HAP-1 (cell line): Measurements from ENCODE around the gene CDON.

Experiments
- DNase-seq, 2 experiments: peaks; one replicate each; pipeline ENCODE4 v3.0.0-alpha.2; 2016 to 2020; ENCODE audit warnings: low spot score in 2 of 2
- H3K27me3 ChIP-seq: fragments of 250-450 bp; sonication (Bioruptor Pico); 2 replicates; pipeline ENCODE4 v1.5.1; 2020; ENCODE audit warnings: low read depth, mild to moderate bottlenecking, moderate library complexity
- H3K36me3 ChIP-seq: fragments of 250-450 bp; sonication (Bioruptor Pico); replicated peaks from 2 replicates; pipeline ENCODE4 v1.5.1; 2020; ENCODE audit warnings: mild to moderate bottlenecking
- H3K4me1 ChIP-seq: fragments of 250-450 bp; sonication (Bioruptor Pico); 2 replicates; pipeline ENCODE4 v1.5.1; 2020; ENCODE audit warnings: mild to moderate bottlenecking
- H3K4me3 ChIP-seq: fragments of 250-450 bp; sonication (Bioruptor Pico); 2 replicates; pipeline ENCODE4 v1.5.1; 2020; ENCODE audit warnings: mild to moderate bottlenecking, moderate library complexity
- H3K9me3 ChIP-seq: fragments of 250-450 bp; sonication (Bioruptor Pico); 2 replicates; pipeline ENCODE4 v1.5.1; 2020; ENCODE audit warnings: mild to moderate bottlenecking, moderate library complexity
- in situ Hi-C: fragments of 300-500 bp; cut with MboI; formaldehyde crosslinking; loops from 3 replicates; pipeline ENCODE4 v1.14.3; 2020; ENCODE audit warnings: low sequenced_read_pairs, inconsistent platforms, mixed read lengths

Gene CDON

DNA sequence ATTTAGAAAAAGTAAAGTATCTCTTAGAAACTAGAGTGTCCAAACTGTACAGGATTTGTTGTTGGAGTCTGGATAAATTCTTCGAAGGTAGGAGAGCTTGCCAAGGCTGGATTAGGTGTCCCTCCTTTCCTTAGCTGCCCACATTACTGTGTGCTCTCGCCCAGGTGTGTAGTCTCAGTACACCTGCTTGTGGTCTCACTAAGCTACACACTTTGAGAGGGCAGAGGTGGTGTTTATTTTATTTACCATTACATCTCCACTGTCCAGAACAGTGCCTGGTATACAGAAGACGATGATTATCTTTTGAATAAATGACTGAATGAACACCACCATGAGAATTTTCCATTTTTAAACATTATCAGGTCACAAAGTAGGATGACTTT lies 80.3 kb downstream of the CDON start:
- no peaks in the 10 kb centered on the region for H3K27me3 ChIP-seq
- no peaks in the 10 kb centered on the region for H3K36me3 ChIP-seq
- no peak overlapping the region for H3K4me3 ChIP-seq
- peaks cover 32% of the 10 kb centered on the region for H3K4me1 ChIP-seq
- DNase-seq: no peak
- in situ Hi-C loops: no loop called here
- H3K9me3 ChIP-seq: no peaks in the 10 kb centered on the region

DNA sequence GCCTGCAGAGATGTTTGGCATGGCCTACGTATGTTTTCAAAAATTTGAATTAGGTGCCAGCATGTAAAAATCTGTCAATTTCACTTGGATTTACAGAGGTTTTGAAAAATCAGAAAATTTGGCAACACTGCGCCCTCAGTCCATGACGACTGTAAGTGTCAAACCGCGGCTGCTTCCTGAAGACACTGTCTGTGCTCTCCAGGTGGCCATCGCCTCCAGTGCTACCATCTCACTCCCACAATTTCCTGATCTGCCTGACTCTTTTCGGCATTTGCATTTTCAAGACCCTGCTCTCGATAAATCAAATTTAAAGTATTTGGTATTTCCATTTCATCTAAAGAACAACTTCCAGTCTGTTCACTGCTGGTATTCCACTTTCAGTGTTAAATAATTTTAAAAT lies 82.2 kb downstream of the CDON start:
- in situ Hi-C loops: no loop called here
- H3K4me3 ChIP-seq: no peak overlapping the region
- H3K36me3 ChIP-seq: no peaks in the 10 kb centered on the region
- no peak for DNase-seq
- H3K4me1 ChIP-seq: peaks cover 37% of the 10 kb centered on the region
- H3K27me3 ChIP-seq: no peaks in the 10 kb centered on the region
- H3K9me3 ChIP-seq: no peaks in the 10 kb centered on the region

GRCh38 chr11:125979511-125979910 lies 83.2 kb downstream of the CDON start:
- peak in 1 of 2 experiments; percentile 93 for DNase-seq
- H3K4me1 ChIP-seq: peaks cover 37% of the 10 kb centered on the region
- in situ Hi-C loops: no loop called here
- H3K4me3 ChIP-seq: no peak overlapping the region
- no peaks in the 10 kb centered on the region for H3K27me3 ChIP-seq
- no peaks in the 10 kb centered on the region for H3K9me3 ChIP-seq
- H3K36me3 ChIP-seq: no peaks in the 10 kb centered on the region

DNA sequence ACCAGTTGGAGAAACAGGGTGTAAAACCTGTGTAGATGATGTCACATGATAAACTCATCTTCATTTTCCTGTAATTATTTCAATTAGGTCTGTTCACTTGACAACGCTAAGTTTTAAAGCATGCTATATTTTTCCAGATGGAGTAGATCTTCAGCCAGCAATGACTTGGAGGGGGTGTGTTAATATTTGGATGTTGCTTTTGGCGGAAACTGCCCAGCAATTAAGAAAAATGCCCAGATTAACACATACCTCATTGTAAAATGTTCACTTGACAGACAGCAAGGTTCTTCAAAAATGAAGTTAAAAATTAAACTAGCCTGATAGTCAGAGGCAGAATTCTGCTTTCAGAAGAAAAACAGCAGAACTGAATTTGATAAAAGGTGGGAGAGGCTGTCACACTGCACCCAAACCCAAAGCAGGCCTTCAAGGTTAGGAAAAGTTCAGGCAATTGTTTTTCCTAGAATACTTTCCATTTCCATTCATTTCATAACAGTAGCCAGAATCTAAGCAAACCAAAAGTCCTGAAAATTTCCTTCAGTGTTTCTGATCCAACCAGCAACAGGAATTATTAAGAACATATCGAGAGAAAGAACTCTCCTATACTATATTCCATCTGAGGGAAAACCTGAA lies 83.8 kb downstream of the CDON start:
- no peaks in the 10 kb centered on the region for H3K36me3 ChIP-seq

GRCh38 chr11:125978181-125978716 lies 84.4 kb downstream of the CDON start:
- in situ Hi-C loops: no loop called here

More for the DNA sequence above, 83.8 kb downstream of the CDON start:
- DNase-seq: no peak
- no peaks in the 10 kb centered on the region for H3K9me3 ChIP-seq
- H3K27me3 ChIP-seq: no peaks in the 10 kb centered on the region
- peaks cover 37% of the 10 kb centered on the region for H3K4me1 ChIP-seq
- H3K4me3 ChIP-seq: no peak overlapping the region
- in situ Hi-C loops: no loop called here

GRCh38 chr11:125977333-125977732 lies 85.3 kb downstream of the CDON start:
- in situ Hi-C loops: no loop called here
- Histone ChIP-seq H3K36me3 (no peaks in the 10 kb centered on the region), H3K9me3 (no peaks in the 10 kb centered on the region), H3K27me3 (no peaks in the 10 kb centered on the region), H3K4me3 (no peak overlapping the region), H3K4me1 (peaks cover 37% of the 10 kb centered on the region)
- DNase-seq: peak in 1 of 2 experiments; percentile 9

More at GRCh38 chr11:125978181-125978716, 84.4 kb downstream of the CDON start:
- peaks cover 37% of the 10 kb centered on the region for H3K4me1 ChIP-seq
- no peaks in the 10 kb centered on the region for H3K36me3 ChIP-seq
- no peak overlapping the region for H3K4me3 ChIP-seq
- no peaks in the 10 kb centered on the region for H3K9me3 ChIP-seq
- DNase-seq: peak; percentile 57 to 76
- H3K27me3 ChIP-seq: no peaks in the 10 kb centered on the region

GRCh38 chr11:125976156-125976555 lies 86.5 kb downstream of the CDON start:
- Histone ChIP-seq H3K36me3 (no peaks in the 10 kb centered on the region), H3K27me3 (no peaks in the 10 kb centered on the region), H3K4me1 (peaks cover 37% of the 10 kb centered on the region), H3K4me3 (no peak overlapping the region), H3K9me3 (no peaks in the 10 kb centered on the region)
- in situ Hi-C loops: no loop called here
- DNase-seq: no peak

- H3K27me3 ChIP-seq: no peaks in the 10 kb centered on the region
- in situ Hi-C loops: no loop called here
These were observed 87.0 kb downstream of the CDON start for GRCh38 chr11:125975634-125976033.

GRCh38 chr11:125974284-125974683 lies 88.4 kb downstream of the CDON start:
- in situ Hi-C loops: no loop called here
- H3K36me3 ChIP-seq: no peaks in the 10 kb centered on the region
- peaks cover 24% of the 10 kb centered on the region for H3K4me1 ChIP-seq
- DNase-seq: no peak
- H3K4me3 ChIP-seq: no peak overlapping the region
- no peaks in the 10 kb centered on the region for H3K27me3 ChIP-seq
- H3K9me3 ChIP-seq: no peaks in the 10 kb centered on the region

More at GRCh38 chr11:125975634-125976033, 87.0 kb downstream of the CDON start:
- Histone ChIP-seq H3K9me3 (no peaks in the 10 kb centered on the region), H3K4me3 (no peak overlapping the region), H3K36me3 (no peaks in the 10 kb centered on the region), H3K4me1 (peaks cover 37% of the 10 kb centered on the region)
- DNase-seq: no peak

DNA sequence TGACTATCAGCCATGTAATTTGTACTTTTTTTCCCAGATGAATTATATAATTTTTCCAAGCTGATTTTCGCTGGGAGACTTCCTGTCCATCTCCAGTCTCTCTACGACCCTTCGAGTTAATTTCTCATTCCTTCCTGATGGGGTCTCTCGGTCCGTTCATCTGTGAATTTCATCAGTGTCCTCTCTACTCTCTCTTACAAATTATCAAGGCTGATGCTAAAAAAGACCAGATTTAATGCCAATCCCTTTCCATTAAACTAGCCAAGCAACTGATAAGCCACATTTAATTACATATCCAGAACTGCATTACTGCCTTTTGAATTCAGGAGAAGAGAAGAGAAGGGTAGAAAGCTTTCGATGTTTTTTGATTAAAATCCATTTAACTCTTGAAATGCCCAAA lies 91.0 kb downstream of the CDON start:
- in situ Hi-C loops: no loop called here
- H3K9me3 ChIP-seq: no peaks in the 10 kb centered on the region

DNA sequence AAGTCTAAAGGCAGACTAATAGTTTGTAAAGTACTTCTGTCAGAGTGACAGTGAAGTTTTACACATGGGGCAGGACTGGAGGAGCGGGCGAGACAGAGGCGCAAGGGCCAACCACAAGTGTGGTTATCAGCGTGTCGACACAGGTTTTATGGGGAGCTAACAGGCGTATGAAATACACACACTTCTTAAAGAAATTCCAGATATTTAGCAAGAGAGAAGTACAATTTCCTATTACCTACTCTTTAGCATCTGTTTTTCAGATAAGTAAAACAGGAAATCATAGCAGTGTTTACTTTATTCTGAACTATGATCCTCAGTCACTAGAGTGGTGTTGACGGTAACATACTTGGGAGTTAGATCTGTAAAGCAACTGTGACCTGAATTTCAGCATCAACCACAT lies 94.3 kb downstream of the CDON start:
- no peak for DNase-seq
- Histone ChIP-seq H3K27me3 (no peaks in the 10 kb centered on the region), H3K36me3 (no peaks in the 10 kb centered on the region), H3K4me3 (no peak overlapping the region), H3K9me3 (no peaks in the 10 kb centered on the region), H3K4me1 (no peaks in the 10 kb centered on the region)
- in situ Hi-C loops: no loop called here

More for the DNA sequence above, 91.0 kb downstream of the CDON start:
- Histone ChIP-seq H3K36me3 (no peaks in the 10 kb centered on the region), H3K4me3 (no peak overlapping the region), H3K4me1 (no peaks in the 10 kb centered on the region; the same call in 1 of the 2 replicates), H3K27me3 (no peaks in the 10 kb centered on the region)
- DNase-seq: no peak

- H3K4me1 ChIP-seq: no peaks in the 10 kb centered on the region
- in situ Hi-C loops: no loop called here
- no peaks in the 10 kb centered on the region for H3K9me3 ChIP-seq
- H3K4me3 ChIP-seq: no peak overlapping the region
- H3K36me3 ChIP-seq: no peaks in the 10 kb centered on the region
- no peaks in the 10 kb centered on the region for H3K27me3 ChIP-seq
- DNase-seq: no peak
These were observed 95.2 kb downstream of the CDON start for GRCh38 chr11:125967515-125967914.

DNA sequence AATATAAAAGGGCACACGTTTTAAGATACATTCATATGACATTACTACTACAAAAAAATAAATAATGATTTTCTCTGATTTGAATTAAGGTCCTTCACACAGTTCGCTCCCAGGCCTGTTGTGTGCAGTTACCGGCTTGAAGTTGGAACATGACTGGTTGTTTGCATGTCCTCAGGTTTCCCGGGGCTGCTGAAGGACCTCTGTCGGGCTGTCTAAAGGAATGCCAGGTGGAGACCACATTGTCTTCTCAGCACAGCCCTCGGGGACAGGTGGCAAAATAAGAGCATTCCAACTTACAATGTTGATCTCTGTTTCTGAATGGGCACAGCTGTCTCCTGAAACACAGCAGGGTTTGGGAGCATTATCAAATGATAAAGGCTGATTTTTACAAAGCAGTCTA lies 101.9 kb downstream of the CDON start:
- in situ Hi-C loops: no loop called here
- H3K4me1 ChIP-seq: no peaks in the 10 kb centered on the region
- H3K4me3 ChIP-seq: no peak overlapping the region
- H3K36me3 ChIP-seq: no peaks in the 10 kb centered on the region
- H3K27me3 ChIP-seq: no peaks in the 10 kb centered on the region
- no peak for DNase-seq
- H3K9me3 ChIP-seq: no peaks in the 10 kb centered on the region

DNA sequence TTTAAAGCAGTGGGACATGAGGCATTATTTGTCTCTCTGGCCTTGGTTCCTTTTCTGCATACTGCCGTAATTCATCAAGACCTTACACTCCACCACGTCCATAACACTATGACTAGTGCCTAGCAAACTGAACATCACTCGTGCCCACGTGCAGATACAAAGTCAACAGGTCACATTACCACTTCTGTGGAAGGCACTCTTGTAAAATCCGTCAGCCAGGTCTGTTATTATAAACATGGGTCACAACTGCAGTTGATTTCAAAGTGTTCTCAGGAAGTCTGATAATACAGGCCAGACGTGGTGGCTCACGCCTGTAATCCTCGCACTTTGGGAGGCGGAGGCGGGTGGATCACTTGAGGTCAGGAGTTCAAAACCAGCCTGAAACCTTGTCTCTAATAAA lies 102.7 kb downstream of the CDON start:
- in situ Hi-C loops: no loop called here
- no peak overlapping the region for H3K4me3 ChIP-seq
- no peaks in the 10 kb centered on the region for H3K27me3 ChIP-seq
- DNase-seq: no peak
- no peaks in the 10 kb centered on the region for H3K4me1 ChIP-seq
- no peaks in the 10 kb centered on the region for H3K36me3 ChIP-seq
- H3K9me3 ChIP-seq: no peaks in the 10 kb centered on the region

DNA sequence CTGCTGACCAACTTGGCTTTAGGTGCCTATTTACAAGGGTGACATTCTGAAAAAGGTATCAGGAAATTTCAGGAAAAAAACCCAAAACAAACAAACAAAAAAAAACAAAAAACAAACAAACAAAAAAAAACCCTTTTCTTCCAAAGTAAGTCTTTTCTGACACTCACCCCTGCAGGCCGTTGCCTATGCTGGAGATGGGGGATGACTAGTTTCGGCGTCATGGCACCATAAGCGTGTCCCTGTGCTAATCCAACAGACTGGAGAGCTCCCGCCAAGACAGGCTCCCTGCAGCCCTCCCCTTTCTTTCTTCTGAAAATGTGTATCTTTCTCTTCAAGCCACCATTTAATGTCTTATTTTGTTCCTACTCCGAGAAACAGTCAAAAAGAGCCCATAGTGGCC lies 103.2 kb downstream of the CDON start:
- in situ Hi-C loops: no loop called here
- no peak for DNase-seq
- Histone ChIP-seq H3K9me3 (no peaks in the 10 kb centered on the region), H3K27me3 (no peaks in the 10 kb centered on the region), H3K4me1 (no peaks in the 10 kb centered on the region), H3K36me3 (no peaks in the 10 kb centered on the region), H3K4me3 (no peak overlapping the region)
